Mesenchymal stem cell (in vitro differentiated cells and primary cell): ENCODE data around the gene PTPN14.

Experiments
- DNase-seq: peaks from one replicate; pipeline ENCODE4 v3.0.0-alpha.2; 2013
- H2AFZ ChIP-seq: one replicate; pipeline ENCODE4 v1.6.1; 2013; ENCODE audit warnings: low read depth, mild to moderate bottlenecking, control low read depth, inconsistent platforms, low read length, moderate library complexity
- H2AK5ac ChIP-seq: 2 replicates; pipeline ENCODE4 v1.6.1; 2013; ENCODE audit warnings: low read length, moderate library complexity, mild to moderate bottlenecking, inconsistent platforms; ENCODE audit not compliant: severe bottlenecking
- H2BK120ac ChIP-seq: one replicate; pipeline ENCODE4 v1.6.1; 2013; ENCODE audit warnings: low read depth, mild to moderate bottlenecking, inconsistent platforms, low read length, moderate library complexity
- H2BK12ac ChIP-seq, 2 experiments: one replicate each; pipeline ENCODE4 v1.6.1; 2013; ENCODE audit warnings: inconsistent platforms in 2 of 2, low read length in 2 of 2, mild to moderate bottlenecking in 2 of 2, moderate library complexity in 2 of 2, control low read depth in 1 of 2
- H2BK15ac ChIP-seq: one replicate; pipeline ENCODE4 v1.6.1; 2013; ENCODE audit warnings: mild to moderate bottlenecking, low read depth, inconsistent platforms; ENCODE audit not compliant: poor library complexity, severe bottlenecking
- H2BK5ac ChIP-seq: 2 replicates; pipeline ENCODE4 v1.6.1; 2013; ENCODE audit warnings: low read depth, mild to moderate bottlenecking, low read length, control low read depth, inconsistent platforms; ENCODE audit not compliant: poor library complexity, severe bottlenecking
- H3K14ac ChIP-seq, 2 experiments: one replicate each; pipeline ENCODE4 v1.6.1; 2013; ENCODE audit warnings: inconsistent platforms in 2 of 2, low read length in 2 of 2, control low read depth in 1 of 2, mild to moderate bottlenecking in 1 of 2, moderate library complexity in 1 of 2
- H3K18ac ChIP-seq, 2 experiments: one replicate each; pipeline ENCODE4 v1.6.1; 2013; ENCODE audit warnings: inconsistent platforms in 2 of 2, low read length in 2 of 2, control low read depth in 1 of 2, low read depth in 1 of 2, mild to moderate bottlenecking in 1 of 2
- H3K23ac ChIP-seq, 2 experiments: one replicate each; pipeline ENCODE4 v1.6.1; 2013; ENCODE audit warnings: inconsistent platforms in 2 of 2, low read length in 2 of 2, mild to moderate bottlenecking in 2 of 2, moderate library complexity in 2 of 2, control low read depth in 1 of 2
- H3K27ac ChIP-seq: 2 replicates; pipeline ENCODE4 v1.5.1; 2013; ENCODE audit warnings: mild to moderate bottlenecking, moderate library complexity, low read length, control low read depth, inconsistent platforms; ENCODE audit not compliant: poor library complexity, severe bottlenecking
- H3K27me3 ChIP-seq, 2 experiments: 2 replicates each; pipeline versions ENCODE4 v1.6.1 to v1.7.0; 2013; ENCODE audit warnings: low read length in 2 of 2, mild to moderate bottlenecking in 2 of 2, moderate library complexity in 2 of 2, control low read depth in 1 of 2, inconsistent platforms in 1 of 2; ENCODE audit not compliant: control insufficient read depth in 1 of 2, insufficient read depth in 1 of 2
- H3K36me3 ChIP-seq, 2 experiments: 2 replicates each; pipeline versions ENCODE4 v1.6.1 to v1.7.0; 2013; ENCODE audit warnings: low read length in 2 of 2, control low read depth in 1 of 2, inconsistent platforms in 1 of 2, low read depth in 1 of 2, mild to moderate bottlenecking in 1 of 2; ENCODE audit not compliant: insufficient read depth in 2 of 2, control insufficient read depth in 1 of 2
- H3K4ac ChIP-seq, 2 experiments: one replicate each; pipeline ENCODE4 v1.6.1; 2013; ENCODE audit warnings: inconsistent platforms in 2 of 2, low read length in 2 of 2, mild to moderate bottlenecking in 2 of 2, moderate library complexity in 2 of 2, control low read depth in 1 of 2, low read depth in 1 of 2
- H3K4me1 ChIP-seq: 2 replicates; pipeline ENCODE4 v1.6.1; 2013; ENCODE audit warnings: low read depth, low read length, control low read depth; ENCODE audit not compliant: control insufficient read depth, insufficient read depth
- H3K4me2 ChIP-seq: 2 replicates; pipeline ENCODE4 v1.6.1; 2013; ENCODE audit warnings: low read length, mild to moderate bottlenecking, inconsistent platforms; ENCODE audit not compliant: poor library complexity, severe bottlenecking
- H3K4me3 ChIP-seq, 2 experiments: 2 replicates each; pipeline versions ENCODE4 v1.5.1 to v1.7.0; 2013; ENCODE audit warnings: low read length in 2 of 2, mild to moderate bottlenecking in 2 of 2, control low read depth in 1 of 2, low read depth in 1 of 2; ENCODE audit not compliant: insufficient read depth in 1 of 2
- H3K79me1 ChIP-seq: replicated peaks from 2 replicates; pipeline ENCODE4 v1.6.1; 2013; ENCODE audit warnings: mild to moderate bottlenecking, control low read depth, low read length, inconsistent platforms; ENCODE audit not compliant: poor library complexity, severe bottlenecking
- H3K9ac ChIP-seq: 2 replicates; pipeline ENCODE4 v1.7.0; 2013; ENCODE audit warnings: mild to moderate bottlenecking, low read length, moderate library complexity
- H3K9me3 ChIP-seq: 2 replicates; pipeline ENCODE4 v1.7.0; 2013; ENCODE audit warnings: mild to moderate bottlenecking, low read length; ENCODE audit not compliant: control insufficient read depth
- H4K8ac ChIP-seq: one replicate; pipeline ENCODE4 v1.6.1; 2013; ENCODE audit warnings: inconsistent platforms, mild to moderate bottlenecking, low read length, moderate library complexity
- H4K91ac ChIP-seq: one replicate; pipeline ENCODE4 v1.6.1; 2013; ENCODE audit warnings: mild to moderate bottlenecking, low read length, inconsistent platforms
- WGBS: methylation state at CpG from one replicate; pipeline ENCODE4 v1.1.7; 2013; ENCODE audit warnings: mixed read lengths; 5-methylcytosine and 5-hydroxymethylcytosine counted together

The PTPN14 gene

GRCh38 chr1:214422137-214422671, 129.2 kb downstream of the PTPN14 start:
- H2AFZ ChIP-seq = no peak overlapping the region
- under 1% methylated on average over 7 of the region's 8 CpGs for WGBS
- no peaks in the 10 kb centered on the region for H3K79me1 ChIP-seq
- H3K36me3 ChIP-seq = peaks cover 0 to 5% of the 10 kb centered on the region in 2 experiments
- no peak overlapping the region for H2BK120ac ChIP-seq
- H3K27me3 ChIP-seq = no peaks in the 10 kb centered on the region
- no peak overlapping the region for H3K14ac ChIP-seq
- H4K8ac ChIP-seq = no peak overlapping the region
- H3K4me2 ChIP-seq = no peak overlapping the region
- H2BK12ac ChIP-seq = no peak overlapping the region
- no peak overlapping the region for H4K91ac ChIP-seq
- H3K4me1 ChIP-seq = peaks cover 21% of the 10 kb centered on the region
- H3K4me3 ChIP-seq = no peak overlapping the region
- H3K18ac ChIP-seq = no peak overlapping the region
- H3K9me3 ChIP-seq = no peaks in the 10 kb centered on the region
- peak; percentile 76 for DNase-seq
- H3K23ac ChIP-seq = no peak overlapping the region
- H3K9ac ChIP-seq = no peak overlapping the region
- no peak overlapping the region for H3K4ac ChIP-seq
- H2BK5ac ChIP-seq = no peak overlapping the region
- no peak overlapping the region for H2AK5ac ChIP-seq
- no peak overlapping the region for H2BK15ac ChIP-seq
- H3K27ac ChIP-seq = peak overlapping the region; percentile 77

GRCh38 chr1:214420833-214421232, 130.6 kb downstream of the PTPN14 start:
- H3K36me3 ChIP-seq = peaks cover 0 to 5% of the 10 kb centered on the region in 2 experiments
- H3K4me1 ChIP-seq = peaks cover 18% of the 10 kb centered on the region
- no peaks in the 10 kb centered on the region for H3K27me3 ChIP-seq
- no peak overlapping the region for H2AFZ ChIP-seq
- H4K8ac ChIP-seq = no peak overlapping the region
- H3K4ac ChIP-seq = no peak overlapping the region
- no peak overlapping the region for H3K4me3 ChIP-seq
- no peak overlapping the region for H2BK12ac ChIP-seq
- H3K79me1 ChIP-seq = no peaks in the 10 kb centered on the region
- no peaks in the 10 kb centered on the region for H3K9me3 ChIP-seq
- H3K4me2 ChIP-seq = no peak overlapping the region
- H2BK120ac ChIP-seq = no peak overlapping the region
- H4K91ac ChIP-seq = no peak overlapping the region
- no peak overlapping the region for H3K18ac ChIP-seq
- no peak overlapping the region for H3K14ac ChIP-seq
- no peak overlapping the region for H3K23ac ChIP-seq
- no peak for DNase-seq
- no peak overlapping the region for H2BK15ac ChIP-seq
- H3K9ac ChIP-seq = no peak overlapping the region
- WGBS = 100% methylated on average over 1 of the region's 2 CpGs
- H2AK5ac ChIP-seq = no peak overlapping the region
- no peak overlapping the region for H2BK5ac ChIP-seq
- peak overlapping the region; percentile 36 for H3K27ac ChIP-seq

- Histone ChIP-seq H3K36me3 (peaks cover 0 to 5% of the 10 kb centered on the region in 2 experiments), H2BK12ac (no peak overlapping the region), H3K18ac (no peak overlapping the region), H3K14ac (no peak overlapping the region), H3K4me3 (no peak overlapping the region), H4K8ac (no peak overlapping the region), H3K9me3 (no peaks in the 10 kb centered on the region), H4K91ac (no peak overlapping the region), H3K27ac (peak overlapping the region; percentile 75), H3K4me2 (no peak overlapping the region), H3K79me1 (no peaks in the 10 kb centered on the region), H2BK5ac (no peak overlapping the region), H2AFZ (no peak overlapping the region), H2AK5ac (no peak overlapping the region), H3K4ac (no peak overlapping the region), H2BK15ac (no peak overlapping the region), H3K27me3 (no peaks in the 10 kb centered on the region), H2BK120ac (no peak overlapping the region), H3K4me1 (peaks cover 21% of the 10 kb centered on the region), H3K23ac (no peak overlapping the region), H3K9ac (no peak overlapping the region)
- DNase-seq = no peak
- WGBS = no CpG with 5 or more reads among the region's 1 CpG
Observed at GRCh38 chr1:214420341-214420740, 131.1 kb downstream of the PTPN14 start.

GRCh38 chr1:214419650-214420049, 131.8 kb downstream of the PTPN14 start:
- peaks cover 21% of the 10 kb centered on the region for H3K4me1 ChIP-seq
- no peak overlapping the region for H3K23ac ChIP-seq
- no peak overlapping the region for H3K4me3 ChIP-seq
- H3K14ac ChIP-seq = no peak overlapping the region
- H3K4me2 ChIP-seq = no peak overlapping the region
- H2AK5ac ChIP-seq = peak overlapping the region; percentile 23
- H2BK5ac ChIP-seq = no peak overlapping the region
- peak overlapping the region; percentile 75 for H3K27ac ChIP-seq
- H3K4ac ChIP-seq = no peak overlapping the region
- no peaks in the 10 kb centered on the region for H3K9me3 ChIP-seq
- no peak for DNase-seq
- no peak overlapping the region for H2AFZ ChIP-seq
- H2BK15ac ChIP-seq = no peak overlapping the region
- no peak overlapping the region for H2BK120ac ChIP-seq
- 10% methylated on average over 2 of the region's 3 CpGs for WGBS
- H3K79me1 ChIP-seq = no peaks in the 10 kb centered on the region
- no peak overlapping the region for H2BK12ac ChIP-seq
- H3K9ac ChIP-seq = no peak overlapping the region
- no peaks in the 10 kb centered on the region for H3K27me3 ChIP-seq
- peaks cover 0 to 5% of the 10 kb centered on the region in 2 experiments for H3K36me3 ChIP-seq
- H4K8ac ChIP-seq = peak overlapping the region; percentile 12
- no peak overlapping the region for H4K91ac ChIP-seq
- peak overlapping the region in 1 of 2 experiments; percentile 41 for H3K18ac ChIP-seq
